CD4-positive, alpha-beta T cell (primary cell): ENCODE results near the gene C14orf39. TPM values are rescaled to one million over a fixed set of nuclear protein-coding genes. Genes with fewer than 3 reads are reported as not detected.

Experiments used
- total RNA-seq, 174 experiments: library from RNA in 2 of 174; stranded (reverse) in 2 of 174; gene quantifications; one replicate each; pipeline ENCODE4 v1.2.3 and lab custom pipeline; 2021 to 2026

Gene C14orf39
- total RNA-seq, 2 experiments from 2014 or later, result not detected

Other genes starting within 250 kb of the C14orf39 start
- gene PPM1A, start 236.8 kb downstream of the C14orf39 start, total RNA-seq, result 10 to 100 TPM; 96.9 to 97.2 TPM
- gene SIX6, start 23.1 kb upstream of the C14orf39 start, total RNA-seq, result not detected
- gene SIX1, start 163.4 kb upstream of the C14orf39 start, total RNA-seq, result not detected
- not detected for gene SIX4, start 238.3 kb upstream of the C14orf39 start, total RNA-seq
- gene MNAT1, start 248.7 kb upstream of the C14orf39 start, total RNA-seq, result 10 to 100 TPM; 15.4 to 15.9 TPM